HG03064 (cell line): ENCODE results near the gene PCNX3.
A peak's percentile ranks its signal among the peaks of the same experiment; 100 is the strongest.
"Not testable (repeated sequence)": the region's sequence is repeated elsewhere in the genome, so short reads cannot be mapped to it uniquely, and the experiment has no call there.

Experiments
- ATAC-seq: cut with Tn5 transposase; IDR thresholded peaks from one replicate; pipeline ENCODE4 v1.9.1; 2021; ENCODE audit warnings: low read depth; ENCODE audit not compliant: unreplicated experiment

PCNX3 gene

GRCh38 chr11:65651589-65652510 lies 36.3 kb downstream of the PCNX3 start:
- ATAC-seq: no peak

- ATAC-seq: peak; percentile 58
These were observed 37.1 kb downstream of the PCNX3 start for GRCh38 chr11:65652511-65653228.

GRCh38 chr11:65653229-65654225 lies 38.0 kb downstream of the PCNX3 start:
- no peak for ATAC-seq

GRCh38 chr11:65654375-65655349 lies 39.1 kb downstream of the PCNX3 start:
- ATAC-seq: no peak

GRCh38 chr11:65655570-65656332 lies 40.2 kb downstream of the PCNX3 start:
- ATAC-seq: no peak

GRCh38 chr11:65657426-65657825 lies 41.9 kb downstream of the PCNX3 start:
- no peak for ATAC-seq

- no peak for ATAC-seq
These were observed 42.8 kb downstream of the PCNX3 start for GRCh38 chr11:65658174-65659021.

- no peak for ATAC-seq
These were observed 44.5 kb downstream of the PCNX3 start for GRCh38 chr11:65660038-65660437.

GRCh38 chr11:65660908-65661307 lies 45.3 kb downstream of the PCNX3 start:
- not testable (repeated sequence) for ATAC-seq

GRCh38 chr11:65661599-65662246 lies 46.1 kb downstream of the PCNX3 start:
- no peak for ATAC-seq

- ATAC-seq: no peak
These were observed 46.7 kb downstream of the PCNX3 start for GRCh38 chr11:65662247-65662798.

GRCh38 chr11:65662799-65663638 lies 47.4 kb downstream of the PCNX3 start, which contains the start of gene RELA:
Gene RELA, minus strand, starts transcription at chr11:65662916. Its CDS starts 84 bp downstream, at chr11:65662832.
- ATAC-seq: peak; percentile 72

GRCh38 chr11:65663639-65664200 lies 48.1 kb downstream of the PCNX3 start:
- ATAC-seq: no peak

GRCh38 chr11:65672180-65672860 lies 56.7 kb downstream of the PCNX3 start:
- no peak for ATAC-seq

GRCh38 chr11:65672982-65673381 lies 57.4 kb downstream of the PCNX3 start:
- ATAC-seq: no peak
